Esophagus squamous epithelium (tissue), 4 donors: ENCODE data around the gene PCDHA1.

Source experiments
- CTCF ChIP-seq, 6 experiments: fragments of 450-650 bp in 4 of 6; fragments of 200-600 bp in 2 of 6; sonication (generic) in 2 of 6; IDR thresholded peaks; one replicate each; pipeline ENCODE4 v1.5.1; 2016 to 2019; ENCODE audit warnings: antibody characterized with exemption in 6 of 6, mild to moderate bottlenecking in 4 of 6, moderate library complexity in 4 of 6
- POLR2A ChIP-seq, 4 donors: fragments of 450-650 bp; IDR thresholded peaks; one replicate each; pipeline ENCODE4 v1.6.1; 2017; ENCODE audit warnings: antibody characterized with exemption in 4 of 4, mild to moderate bottlenecking in 4 of 4, moderate library complexity in 3 of 4

GRCh38 chr5:140795259-140795641, 9.3 kb downstream of the PCDHA1 start:
- no peak for TF ChIP-seq CTCF (IDR thresholded peaks at IDR 0.05)
- no peak for TF ChIP-seq POLR2A (IDR thresholded peaks at IDR 0.05)
